Gastrocnemius medialis (tissue), 4 donors: Measurements from ENCODE around the gene SCG2.

Source experiments
- POLR2A ChIP-seq, 2 donors: fragments of 450-650 bp; IDR thresholded peaks; one replicate each; pipeline ENCODE4 v1.6.1; 2017; ENCODE audit warnings: antibody characterized with exemption in 2 of 2, mild to moderate bottlenecking in 2 of 2, moderate library complexity in 2 of 2
- TF ChIP-seq, protein P1 (sequence below), 5 experiments: fragments of 450-650 bp in 3 of 5; fragments of 200-600 bp in 2 of 5; sonication (generic) in 2 of 5; IDR thresholded peaks in 4 of 5; conservative IDR thresholded peaks in 1 of 5; 1 replicate in 4 of 5; 2 replicates in 1 of 5; pipeline ENCODE4 v1.5.1; 2016 to 2019; ENCODE audit warnings: antibody characterized with exemption in 5 of 5, mild to moderate bottlenecking in 3 of 5, moderate library complexity in 3 of 5

DNA sequence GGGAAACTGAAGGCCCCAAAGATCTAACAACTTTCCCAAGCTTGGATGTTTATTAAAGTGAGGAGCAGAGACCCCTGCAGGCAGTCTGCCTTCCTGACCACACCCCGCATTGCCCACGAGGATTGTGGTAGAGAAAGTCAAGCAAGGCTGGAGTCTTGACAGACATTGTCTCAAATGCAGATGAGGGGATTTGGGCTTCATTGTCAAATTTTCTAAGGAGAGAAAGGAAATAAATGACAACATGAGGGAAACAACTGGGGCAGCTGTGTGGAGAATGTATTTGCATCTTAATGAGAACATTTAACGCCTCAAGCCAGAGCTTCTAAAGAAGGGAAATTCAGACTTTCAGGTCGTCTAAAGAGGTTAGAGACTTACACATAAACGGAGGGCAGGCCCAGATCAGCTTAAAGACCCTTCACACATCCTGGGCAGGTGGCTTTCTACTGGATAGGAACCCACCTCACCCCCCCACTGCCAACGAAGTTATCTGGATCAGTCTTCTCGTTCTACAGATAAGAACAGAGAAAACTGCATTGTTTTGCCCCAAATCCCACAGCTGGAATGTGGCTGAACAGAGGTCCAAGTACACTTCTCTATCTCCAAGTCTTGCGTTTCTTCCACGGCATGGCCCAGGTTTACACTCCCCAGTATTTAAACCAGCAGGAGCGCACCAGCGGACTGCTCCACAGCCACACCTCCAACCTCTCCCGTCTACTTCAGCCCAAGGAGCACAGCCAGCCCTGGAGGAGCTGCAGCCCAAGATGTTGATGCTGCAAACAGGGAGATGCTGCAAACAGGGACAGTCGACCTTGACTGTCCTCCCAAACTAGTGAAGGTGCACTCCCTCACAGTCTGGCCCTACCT lies 16.2 kb upstream of the SCG2 start:
- TF ChIP-seq, protein P1, sequence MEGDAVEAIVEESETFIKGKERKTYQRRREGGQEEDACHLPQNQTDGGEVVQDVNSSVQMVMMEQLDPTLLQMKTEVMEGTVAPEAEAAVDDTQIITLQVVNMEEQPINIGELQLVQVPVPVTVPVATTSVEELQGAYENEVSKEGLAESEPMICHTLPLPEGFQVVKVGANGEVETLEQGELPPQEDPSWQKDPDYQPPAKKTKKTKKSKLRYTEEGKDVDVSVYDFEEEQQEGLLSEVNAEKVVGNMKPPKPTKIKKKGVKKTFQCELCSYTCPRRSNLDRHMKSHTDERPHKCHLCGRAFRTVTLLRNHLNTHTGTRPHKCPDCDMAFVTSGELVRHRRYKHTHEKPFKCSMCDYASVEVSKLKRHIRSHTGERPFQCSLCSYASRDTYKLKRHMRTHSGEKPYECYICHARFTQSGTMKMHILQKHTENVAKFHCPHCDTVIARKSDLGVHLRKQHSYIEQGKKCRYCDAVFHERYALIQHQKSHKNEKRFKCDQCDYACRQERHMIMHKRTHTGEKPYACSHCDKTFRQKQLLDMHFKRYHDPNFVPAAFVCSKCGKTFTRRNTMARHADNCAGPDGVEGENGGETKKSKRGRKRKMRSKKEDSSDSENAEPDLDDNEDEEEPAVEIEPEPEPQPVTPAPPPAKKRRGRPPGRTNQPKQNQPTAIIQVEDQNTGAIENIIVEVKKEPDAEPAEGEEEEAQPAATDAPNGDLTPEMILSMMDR (IDR thresholded peaks at IDR 0.05 in 4 of 5, conservative IDR thresholded peaks at IDR 0.05 in 1 of 5), result no peak
- TF ChIP-seq POLR2A (IDR thresholded peaks at IDR 0.05), result no peak
